HG02884 (cell line): ENCODE data around the gene LUC7L2.
"Not testable (repeated sequence)": the region's sequence is repeated elsewhere in the genome, so short reads cannot be mapped to it uniquely, and the experiment has no call there.

Source experiments
- ATAC-seq: cut with Tn5 transposase; IDR thresholded peaks from one replicate; pipeline ENCODE4 v1.9.1; 2021; ENCODE audit warnings: mild to moderate bottlenecking, moderate library complexity; ENCODE audit not compliant: unreplicated experiment

The LUC7L2 gene

DNA sequence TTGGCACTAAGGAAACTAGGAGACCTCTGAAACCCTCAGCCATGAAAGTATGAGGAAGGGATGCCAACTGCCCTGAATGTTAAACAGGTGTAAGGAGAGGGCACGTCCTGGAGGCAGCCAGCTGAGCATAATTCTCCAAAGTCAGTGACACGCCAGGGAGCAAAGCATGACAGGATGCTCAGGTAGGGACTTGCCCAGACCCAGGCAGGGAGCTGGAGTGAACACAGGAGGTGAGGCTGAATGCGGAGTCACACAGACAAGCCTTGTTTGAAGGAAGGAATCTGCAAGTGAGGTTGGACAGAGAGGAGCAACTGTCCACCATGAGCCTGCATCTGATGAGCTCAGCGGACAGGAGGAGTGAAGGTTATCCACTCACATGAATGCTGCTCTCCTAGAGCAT, 82.3 kb downstream of the LUC7L2 start:
- ATAC-seq = no peak

GRCh38 chr7:139446051-139446890, 86.6 kb downstream of the LUC7L2 start:
- no peak for ATAC-seq

GRCh38 chr7:139450851-139451250, 91.2 kb downstream of the LUC7L2 start:
- no peak for ATAC-seq

GRCh38 chr7:139451638-139452037, 91.9 kb downstream of the LUC7L2 start:
- no peak for ATAC-seq

GRCh38 chr7:139452958-139453672, 93.4 kb downstream of the LUC7L2 start:
- ATAC-seq = no peak

GRCh38 chr7:139453673-139454321, 94.1 kb downstream of the LUC7L2 start:
- ATAC-seq = no peak

GRCh38 chr7:139455789-139456188, 96.1 kb downstream of the LUC7L2 start:
- no peak for ATAC-seq

- ATAC-seq = no peak
These were observed 96.8 kb downstream of the LUC7L2 start for GRCh38 chr7:139456511-139456910.

GRCh38 chr7:139457153-139457946, 97.7 kb downstream of the LUC7L2 start:
- ATAC-seq = no peak

GRCh38 chr7:139463421-139463820, 103.7 kb downstream of the LUC7L2 start:
- ATAC-seq = not testable (repeated sequence)

GRCh38 chr7:139464511-139464910, 104.8 kb downstream of the LUC7L2 start:
- not testable (repeated sequence) for ATAC-seq

- ATAC-seq = not testable (repeated sequence)
These were observed 105.4 kb downstream of the LUC7L2 start for GRCh38 chr7:139465072-139465471.

GRCh38 chr7:139467729-139468128, 108.0 kb downstream of the LUC7L2 start:
- ATAC-seq = not testable (repeated sequence)

- ATAC-seq = not testable (repeated sequence)
These were observed 108.6 kb downstream of the LUC7L2 start for GRCh38 chr7:139468281-139468680.

GRCh38 chr7:139471740-139472353, 112.2 kb downstream of the LUC7L2 start:
- no peak for ATAC-seq
